ENCODE measurements around the gene TFF1. TPM values are rescaled to one million over a fixed set of nuclear protein-coding genes. Genes with fewer than 3 reads are reported as not detected.

The TFF1 gene
- total RNA-seq, 1 donor from 2014 or later = 136 TPM

- H3K27me3 Mint-ChIP-seq = peaks cover 5% of the 10 kb centered on the region
- TF ChIP-seq CTCF (conservative IDR thresholded peaks at IDR 0.05) = no peak
- H3K36me3 Mint-ChIP-seq = no peaks in the 10 kb centered on the region
- no peak overlapping the region for H3K27ac Mint-ChIP-seq
- no peak overlapping the region for H3K4me3 Mint-ChIP-seq
- H3K9me3 Mint-ChIP-seq = peaks cover 5% of the 10 kb centered on the region
- no peak for DNase-seq (ENCODE audit: extremely low spot score, unreplicated experiment)
- H3K4me1 Mint-ChIP-seq (ENCODE audit: unreplicated experiment) = no peaks in the 10 kb centered on the region
These were observed 7.4 kb downstream of the TFF1 start for GRCh38 chr21:42358937-42359336.

- no peaks in the 10 kb centered on the region for H3K4me1 Mint-ChIP-seq (ENCODE audit: unreplicated experiment)
These were observed 8.1 kb downstream of the TFF1 start for GRCh38 chr21:42358261-42358660.

GRCh38 chr21:42357307-42357706, 9.0 kb downstream of the TFF1 start:
- TF ChIP-seq CTCF (conservative IDR thresholded peaks at IDR 0.05) = no peak

More at GRCh38 chr21:42358261-42358660, 8.1 kb downstream of the TFF1 start:
- no peak for TF ChIP-seq CTCF (conservative IDR thresholded peaks at IDR 0.05)
- Mint-ChIP-seq H3K27ac (no peak overlapping the region), H3K36me3 (no peaks in the 10 kb centered on the region), H3K4me3 (no peak overlapping the region), H3K9me3 (peaks cover 5% of the 10 kb centered on the region), H3K27me3 (peaks cover 5% of the 10 kb centered on the region)
- DNase-seq (ENCODE audit: extremely low spot score, unreplicated experiment) = no peak

GRCh38 chr21:42356650-42357049, 9.7 kb downstream of the TFF1 start:
- H3K4me3 Mint-ChIP-seq = no peak overlapping the region
- no peak overlapping the region for H3K27ac Mint-ChIP-seq
- H3K36me3 Mint-ChIP-seq = no peaks in the 10 kb centered on the region
- no peak for TF ChIP-seq CTCF (conservative IDR thresholded peaks at IDR 0.05)
- no peaks in the 10 kb centered on the region for H3K27me3 Mint-ChIP-seq
- H3K9me3 Mint-ChIP-seq = peaks cover 5% of the 10 kb centered on the region
- DNase-seq (ENCODE audit: extremely low spot score, unreplicated experiment) = no peak
- no peaks in the 10 kb centered on the region for H3K4me1 Mint-ChIP-seq (ENCODE audit: unreplicated experiment)

More at GRCh38 chr21:42357307-42357706, 9.0 kb downstream of the TFF1 start:
- DNase-seq (ENCODE audit: extremely low spot score, unreplicated experiment) = no peak
- Mint-ChIP-seq H3K4me3 (no peak overlapping the region), H3K9me3 (peaks cover 5% of the 10 kb centered on the region), H3K27ac (no peak overlapping the region), H3K36me3 (no peaks in the 10 kb centered on the region), H3K4me1 (ENCODE audit: unreplicated experiment) (no peaks in the 10 kb centered on the region), H3K27me3 (peaks cover 5% of the 10 kb centered on the region)

GRCh38 chr21:42356046-42356445, 10.3 kb downstream of the TFF1 start:
- peaks cover 3% of the 10 kb centered on the region for H3K27me3 Mint-ChIP-seq
- TF ChIP-seq CTCF (conservative IDR thresholded peaks at IDR 0.05) = no peak
- no peaks in the 10 kb centered on the region for H3K4me1 Mint-ChIP-seq (ENCODE audit: unreplicated experiment)
- no peak overlapping the region for H3K27ac Mint-ChIP-seq
- H3K36me3 Mint-ChIP-seq = no peaks in the 10 kb centered on the region
- no peak overlapping the region for H3K4me3 Mint-ChIP-seq
- peaks cover 5% of the 10 kb centered on the region for H3K9me3 Mint-ChIP-seq
- DNase-seq (ENCODE audit: extremely low spot score, unreplicated experiment) = no peak

GRCh38 chr21:42353623-42354022, 12.7 kb downstream of the TFF1 start:
- Mint-ChIP-seq H3K27ac (no peak overlapping the region), H3K36me3 (no peaks in the 10 kb centered on the region), H3K27me3 (peaks cover 3% of the 10 kb centered on the region), H3K4me3 (no peak overlapping the region), H3K9me3 (peaks cover 5% of the 10 kb centered on the region), H3K4me1 (ENCODE audit: unreplicated experiment) (no peaks in the 10 kb centered on the region)
- DNase-seq (ENCODE audit: extremely low spot score, unreplicated experiment) = no peak
- no peak for TF ChIP-seq CTCF (conservative IDR thresholded peaks at IDR 0.05)
